ENCODE measurements around the gene MAGI2.

Gene MAGI2

GRCh38 chr7:78765943-78766729, 687.3 kb downstream of the MAGI2 start:
- Histone ChIP-seq H2BK120ac (ENCODE audit: low read depth, low read length) (no peak overlapping the region), H3K9me3 (replicated peaks in 1 of 2; ENCODE audit: control insufficient read depth in 2 of 2, insufficient read depth in 1 of 2, low read depth in 1 of 2, low read length in 2 of 2) (no peaks in the 10 kb centered on the region), H3K27ac (replicated peaks; ENCODE audit: low read length) (no peak overlapping the region), H2BK5ac (ENCODE audit: low read length) (no peak overlapping the region), H2BK15ac (ENCODE audit: low read length) (no peak overlapping the region), H2AK5ac (ENCODE audit: low read depth, low read length) (no peak overlapping the region), H3K4me1 (ENCODE audit: control insufficient read depth in 2 of 2, insufficient read depth in 1 of 2, low read depth in 1 of 2, low read length in 2 of 2) (peaks cover 3 to 13% of the 10 kb centered on the region in 2 donors), H3K4me3 (ENCODE audit: low read length in 2 of 2) (no peak overlapping the region), H4K8ac (ENCODE audit: low read depth, low read length) (no peak overlapping the region), H3K4me2 (ENCODE audit: insufficient read depth, low read length, poor library complexity, severe bottlenecking) (no peak overlapping the region), H2BK12ac (ENCODE audit: low read length) (no peak overlapping the region), H3K9ac (ENCODE audit: low read depth, low read length, poor library complexity) (no peak overlapping the region), H4K91ac (ENCODE audit: low read depth, low read length, poor library complexity) (no peak overlapping the region), H3K79me1 (ENCODE audit: low read depth, low read length) (no peaks in the 10 kb centered on the region), H3K14ac (ENCODE audit: low read length) (no peak overlapping the region), H2AFZ (ENCODE audit: low read length) (no peak overlapping the region), H3K23ac (ENCODE audit: low read depth, low read length, poor library complexity) (no peak overlapping the region), H3K27me3 (ENCODE audit: control insufficient read depth in 3 of 3, insufficient read depth in 3 of 3, low read depth in 1 of 3, low read length in 3 of 3) (no peaks in the 10 kb centered on the region), H3K4ac (ENCODE audit: low read length) (no peak overlapping the region), H3K36me3 (replicated peaks in 1 of 2; ENCODE audit: control insufficient read depth in 2 of 2, insufficient read depth in 2 of 2, low read length in 2 of 2) (no peaks in the 10 kb centered on the region), H3K18ac (ENCODE audit: low read length) (no peak overlapping the region)
- WGBS, 2 donors (ENCODE audit: extremely low coverage in 2 of 2, insufficient read length in 2 of 2, insufficient replicate concordance in 1 of 2), result no CpG with 5 or more reads among the region's 4 CpGs
- DNase-seq (ENCODE audit: low spot score), result no peak

- Histone ChIP-seq H3K18ac (ENCODE audit: low read length) (no peak overlapping the region), H3K4me3 (ENCODE audit: low read length in 2 of 2) (no peak overlapping the region), H3K27me3 (ENCODE audit: control insufficient read depth in 3 of 3, insufficient read depth in 3 of 3, low read depth in 1 of 3, low read length in 3 of 3) (no peaks in the 10 kb centered on the region), H2BK120ac (ENCODE audit: low read depth, low read length) (no peak overlapping the region), H3K4me2 (ENCODE audit: insufficient read depth, low read length, poor library complexity, severe bottlenecking) (no peak overlapping the region), H2BK5ac (ENCODE audit: low read length) (no peak overlapping the region), H3K23ac (ENCODE audit: low read depth, low read length, poor library complexity) (no peak overlapping the region), H3K4me1 (ENCODE audit: control insufficient read depth in 2 of 2, insufficient read depth in 1 of 2, low read depth in 1 of 2, low read length in 2 of 2) (peaks cover 2 to 4% of the 10 kb centered on the region in 2 donors), H2AFZ (ENCODE audit: low read length) (no peak overlapping the region), H4K91ac (ENCODE audit: low read depth, low read length, poor library complexity) (no peak overlapping the region), H2BK15ac (ENCODE audit: low read length) (no peak overlapping the region), H3K14ac (ENCODE audit: low read length) (no peak overlapping the region), H3K9ac (ENCODE audit: low read depth, low read length, poor library complexity) (no peak overlapping the region), H2BK12ac (ENCODE audit: low read length) (no peak overlapping the region), H3K27ac (replicated peaks; ENCODE audit: low read length) (no peak overlapping the region), H3K4ac (ENCODE audit: low read length) (no peak overlapping the region), H3K9me3 (replicated peaks in 1 of 2; ENCODE audit: control insufficient read depth in 2 of 2, insufficient read depth in 1 of 2, low read depth in 1 of 2, low read length in 2 of 2) (no peaks in the 10 kb centered on the region), H3K36me3 (replicated peaks in 1 of 2; ENCODE audit: control insufficient read depth in 2 of 2, insufficient read depth in 2 of 2, low read length in 2 of 2) (no peaks in the 10 kb centered on the region), H2AK5ac (ENCODE audit: low read depth, low read length) (no peak overlapping the region), H4K8ac (ENCODE audit: low read depth, low read length) (no peak overlapping the region), H3K79me1 (ENCODE audit: low read depth, low read length) (no peaks in the 10 kb centered on the region)
- no peak for DNase-seq (ENCODE audit: low spot score)
- no CpG with 5 or more reads among the region's 3 CpGs for WGBS, 2 donors (ENCODE audit: extremely low coverage in 2 of 2, insufficient read length in 2 of 2, insufficient replicate concordance in 1 of 2)
Measured at GRCh38 chr7:78764571-78764970, 688.9 kb downstream of the MAGI2 start.

- no peak overlapping the region for H2AFZ ChIP-seq (ENCODE audit: low read length)
- H2BK12ac ChIP-seq (ENCODE audit: low read length), result no peak overlapping the region
- no peak overlapping the region for H3K4me2 ChIP-seq (ENCODE audit: insufficient read depth, low read length, poor library complexity, severe bottlenecking)
- H3K9ac ChIP-seq (ENCODE audit: low read depth, low read length, poor library complexity), result no peak overlapping the region
- H3K14ac ChIP-seq (ENCODE audit: low read length), result no peak overlapping the region
- H3K27ac ChIP-seq (replicated peaks; ENCODE audit: low read length), result no peak overlapping the region
- H3K36me3 ChIP-seq (replicated peaks in 1 of 2; ENCODE audit: control insufficient read depth in 2 of 2, insufficient read depth in 2 of 2, low read length in 2 of 2), result no peaks in the 10 kb centered on the region
- H3K9me3 ChIP-seq (replicated peaks in 1 of 2; ENCODE audit: control insufficient read depth in 2 of 2, insufficient read depth in 1 of 2, low read depth in 1 of 2, low read length in 2 of 2), result no peaks in the 10 kb centered on the region
- DNase-seq (ENCODE audit: low spot score), result no peak
- no peak overlapping the region for H2AK5ac ChIP-seq (ENCODE audit: low read depth, low read length)
- H3K27me3 ChIP-seq (ENCODE audit: control insufficient read depth in 3 of 3, insufficient read depth in 3 of 3, low read depth in 1 of 3, low read length in 3 of 3), result no peaks in the 10 kb centered on the region
- no peak overlapping the region for H2BK5ac ChIP-seq (ENCODE audit: low read length)
- no peaks in the 10 kb centered on the region for H3K4me1 ChIP-seq (ENCODE audit: control insufficient read depth in 2 of 2, insufficient read depth in 1 of 2, low read depth in 1 of 2, low read length in 2 of 2)
- H2BK15ac ChIP-seq (ENCODE audit: low read length), result no peak overlapping the region
- H2BK120ac ChIP-seq (ENCODE audit: low read depth, low read length), result no peak overlapping the region
- no peak overlapping the region for H3K18ac ChIP-seq (ENCODE audit: low read length)
- H4K8ac ChIP-seq (ENCODE audit: low read depth, low read length), result no peak overlapping the region
- no peak overlapping the region for H3K4ac ChIP-seq (ENCODE audit: low read length)
- H4K91ac ChIP-seq (ENCODE audit: low read depth, low read length, poor library complexity), result no peak overlapping the region
- H3K23ac ChIP-seq (ENCODE audit: low read depth, low read length, poor library complexity), result no peak overlapping the region
- H3K79me1 ChIP-seq (ENCODE audit: low read depth, low read length), result no peaks in the 10 kb centered on the region
- H3K4me3 ChIP-seq (ENCODE audit: low read length in 2 of 2), result no peak overlapping the region
- WGBS, 2 donors (ENCODE audit: extremely low coverage in 2 of 2, insufficient read length in 2 of 2, insufficient replicate concordance in 1 of 2), result no CpG with 5 or more reads among the region's 1 CpG
Measured at GRCh38 chr7:78762625-78763024, 690.8 kb downstream of the MAGI2 start.

GRCh38 chr7:78760620-78761355, 692.7 kb downstream of the MAGI2 start:
- Histone ChIP-seq H3K4ac (ENCODE audit: low read length) (no peak overlapping the region), H3K79me1 (ENCODE audit: low read depth, low read length) (no peaks in the 10 kb centered on the region), H2BK5ac (ENCODE audit: low read length) (no peak overlapping the region), H3K18ac (ENCODE audit: low read length) (no peak overlapping the region), H2AK5ac (ENCODE audit: low read depth, low read length) (no peak overlapping the region), H3K9me3 (replicated peaks in 1 of 2; ENCODE audit: control insufficient read depth in 2 of 2, insufficient read depth in 1 of 2, low read depth in 1 of 2, low read length in 2 of 2) (no peaks in the 10 kb centered on the region), H3K4me3 (ENCODE audit: low read length in 2 of 2) (no peak overlapping the region), H3K27me3 (ENCODE audit: control insufficient read depth in 3 of 3, insufficient read depth in 3 of 3, low read depth in 1 of 3, low read length in 3 of 3) (no peaks in the 10 kb centered on the region), H3K36me3 (replicated peaks in 1 of 2; ENCODE audit: control insufficient read depth in 2 of 2, insufficient read depth in 2 of 2, low read length in 2 of 2) (no peaks in the 10 kb centered on the region), H3K4me2 (ENCODE audit: insufficient read depth, low read length, poor library complexity, severe bottlenecking) (no peak overlapping the region), H4K91ac (ENCODE audit: low read depth, low read length, poor library complexity) (no peak overlapping the region), H2BK120ac (ENCODE audit: low read depth, low read length) (no peak overlapping the region), H3K27ac (replicated peaks; ENCODE audit: low read length) (no peak overlapping the region), H3K23ac (ENCODE audit: low read depth, low read length, poor library complexity) (no peak overlapping the region), H4K8ac (ENCODE audit: low read depth, low read length) (no peak overlapping the region), H3K9ac (ENCODE audit: low read depth, low read length, poor library complexity) (no peak overlapping the region), H2BK15ac (ENCODE audit: low read length) (no peak overlapping the region), H3K14ac (ENCODE audit: low read length) (no peak overlapping the region), H3K4me1 (ENCODE audit: control insufficient read depth in 2 of 2, insufficient read depth in 1 of 2, low read depth in 1 of 2, low read length in 2 of 2) (no peaks in the 10 kb centered on the region), H2AFZ (ENCODE audit: low read length) (no peak overlapping the region), H2BK12ac (ENCODE audit: low read length) (no peak overlapping the region)
- no peak for DNase-seq (ENCODE audit: low spot score)
- WGBS, 2 donors (ENCODE audit: extremely low coverage in 2 of 2, insufficient read length in 2 of 2, insufficient replicate concordance in 1 of 2), result no CpG with 5 or more reads among the region's 4 CpGs

Measured in neuronal stem cell (in vitro differentiated cells).